Caco-2 (cell line): ENCODE results near the gene TMEM167A. TPM values are rescaled to one million over a fixed set of nuclear protein-coding genes. Genes with fewer than 3 reads are reported as not detected.

Experiments used
- BruUV-seq: library from RNA; stranded (reverse); fragments of 400-500 nt; replicated peaks from 2 replicates; lab custom pipeline; 2021; lab: Mats Ljungman, UMichigan
- CTCF ChIA-PET: fragments of 300-600 bp; sonication (Branson Sonifier 250); formaldehyde crosslinking; loops from one replicate; lab custom pipeline; 2022; ENCODE audit warnings: antibody characterized with exemption; lab: Charles Lee
- POLR2A ChIA-PET: fragments of 300-600 bp; sonication (Branson Sonifier 250); formaldehyde crosslinking; loops from one replicate; lab custom pipeline; 2022; ENCODE audit warnings: antibody characterized with exemption; lab: Charles Lee
- DNase-seq, 2 experiments: peaks; one replicate each; pipeline versions ENCODE4 v3.0.0 to v3.0.0-alpha.2; 2020 to 2022
- H3K27me3 ChIP-seq: replicated peaks from 2 replicates; pipeline ENCODE4 v1.6.0; 2011; ENCODE audit warnings: low read length; ENCODE audit not compliant: control insufficient read depth, insufficient read depth
- H3K36me3 ChIP-seq: 2 replicates; pipeline ENCODE4 v1.5.1; 2011; ENCODE audit warnings: low read length; ENCODE audit not compliant: control insufficient read depth, insufficient read depth
- H3K4me1 ChIP-seq: fragments of 250-450 bp; sonication (Bioruptor Pico); 2 replicates; pipeline ENCODE4 v1.5.1; 2020; ENCODE audit warnings: mild to moderate bottlenecking
- H3K4me3 ChIP-seq: 2 replicates; pipeline ENCODE4 v1.5.1; 2011; ENCODE audit warnings: low read depth, mild to moderate bottlenecking, control low read depth, low read length
- H3K9me3 ChIP-seq: fragments of 250-450 bp; sonication (Bioruptor Pico); 2 replicates; pipeline ENCODE4 v1.5.1; 2020; ENCODE audit warnings: mild to moderate bottlenecking, moderate library complexity
- H3K27ac Mint-ChIP-seq: one replicate; pipeline ENCODE4 v1.8.0; 2022; ENCODE audit warnings: mixed read lengths; ENCODE audit not compliant: unreplicated experiment
- H3K27me3 Mint-ChIP-seq: one replicate; pipeline ENCODE4 v1.8.0; 2022; ENCODE audit warnings: mixed read lengths; ENCODE audit not compliant: insufficient read depth, unreplicated experiment
- H3K36me3 Mint-ChIP-seq: one replicate; pipeline ENCODE4 v1.8.0; 2022; ENCODE audit warnings: mild to moderate bottlenecking, mixed read lengths; ENCODE audit not compliant: insufficient read depth, unreplicated experiment
- H3K4me1 Mint-ChIP-seq: one replicate; pipeline ENCODE4 v1.8.0; 2022; ENCODE audit warnings: low read depth, mixed read lengths; ENCODE audit not compliant: unreplicated experiment
- H3K4me3 Mint-ChIP-seq: one replicate; pipeline ENCODE4 v1.8.0; 2022; ENCODE audit warnings: mild to moderate bottlenecking, moderate library complexity, mixed read lengths; ENCODE audit not compliant: unreplicated experiment
- H3K9me3 Mint-ChIP-seq: one replicate; pipeline ENCODE4 v1.8.0; 2022; ENCODE audit warnings: mixed read lengths; ENCODE audit not compliant: unreplicated experiment
- CTCF ChIP-seq, 2 experiments: fragments of 200-600 bp in 1 of 2; IDR thresholded peaks; 1 replicate in 1 of 2; 2 replicates in 1 of 2; pipeline versions ENCODE4 v1.5.1 to v1.8.0; 2011 to 2022; ENCODE audit warnings: antibody characterized with exemption in 1 of 2, control low read depth in 1 of 2, inconsistent platforms in 1 of 2, low read depth in 1 of 2, low read length in 1 of 2, mild to moderate bottlenecking in 1 of 2, moderate library complexity in 1 of 2; ENCODE audit not compliant: insufficient read depth in 1 of 2, severe bottlenecking in 1 of 2, unreplicated experiment in 1 of 2
- intact Hi-C: fragments of 100-400 bp; cut with micrococcal nuclease; formaldehyde crosslinking; loops from one replicate; pipeline ENCODE4 v1.10.0; 2022; ENCODE audit not compliant: unreplicated experiment
- total RNA-seq: library from RNA; stranded (reverse); gene quantifications from 2 replicates; pipeline ENCODE4 v1.2.3, GENCODE V29; 2022

The TMEM167A gene
- total RNA-seq, 1 experiment from 2014 or later: 97.1 TPM

GRCh38 chr5:83048277-83048676 lies 28.9 kb downstream of the TMEM167A start:
- Mint-ChIP-seq H3K27ac (no peak overlapping the region), H3K4me1 (no peaks in the 10 kb centered on the region), H3K4me3 (no peak overlapping the region), H3K36me3 (peaks cover 12% of the 10 kb centered on the region), H3K27me3 (no peaks in the 10 kb centered on the region), H3K9me3 (no peaks in the 10 kb centered on the region)
- BruUV-seq: no TSS peak
- Histone ChIP-seq H3K9me3 (no peaks in the 10 kb centered on the region), H3K4me3 (no peak overlapping the region), H3K27me3 (no peaks in the 10 kb centered on the region), H3K36me3 (no peaks in the 10 kb centered on the region), H3K4me1 (no peaks in the 10 kb centered on the region)
- ChIA-PET POLR2A (interaction anchor here (0.7 kb wide), 1 partner anchor 425 kb away, joined by 3 read pairs; no protein-coding TSS in a partner anchor), CTCF (no interaction called here)
- intact Hi-C loops: no loop called here
- DNase-seq: no peak
- no peak for TF ChIP-seq CTCF (IDR thresholded peaks at IDR 0.05; ENCODE audit: insufficient read depth in 1 of 2, low read depth in 1 of 2, low read length in 1 of 2, severe bottlenecking in 1 of 2, unreplicated experiment in 1 of 2)

DNA sequence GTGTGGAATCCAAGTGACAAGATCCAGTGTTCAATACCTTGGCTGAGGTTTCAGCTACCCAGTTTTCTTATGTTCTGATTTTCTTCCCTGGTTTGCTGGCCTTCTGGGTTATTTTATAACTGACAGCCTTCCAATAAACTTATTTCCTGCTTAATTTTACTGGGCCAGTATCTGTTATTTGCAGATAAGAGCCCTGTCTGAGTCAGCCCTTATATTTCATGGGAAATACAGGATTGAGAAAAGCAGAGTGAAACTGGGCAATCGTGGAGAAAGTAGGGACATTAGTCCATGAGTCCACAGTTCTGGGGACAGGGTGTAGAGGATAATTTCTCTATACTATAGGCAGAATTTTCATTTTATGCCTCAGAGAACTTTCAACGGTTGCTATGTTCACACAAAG lies 32.3 kb downstream of the TMEM167A start:
- intact Hi-C loops: no loop called here
- BruUV-seq: no TSS peak
- Histone ChIP-seq H3K36me3 (no peaks in the 10 kb centered on the region), H3K4me1 (no peaks in the 10 kb centered on the region), H3K27me3 (no peaks in the 10 kb centered on the region), H3K9me3 (no peaks in the 10 kb centered on the region), H3K4me3 (no peak overlapping the region)
- H3K9me3 Mint-ChIP-seq: no peaks in the 10 kb centered on the region
- no peak overlapping the region for H3K27ac Mint-ChIP-seq
- ChIA-PET POLR2A (no interaction called here), CTCF (no interaction called here)
- H3K27me3 Mint-ChIP-seq: no peaks in the 10 kb centered on the region
- TF ChIP-seq CTCF (IDR thresholded peaks at IDR 0.05; ENCODE audit: insufficient read depth in 1 of 2, low read depth in 1 of 2, low read length in 1 of 2, severe bottlenecking in 1 of 2, unreplicated experiment in 1 of 2): no peak
- H3K36me3 Mint-ChIP-seq: peaks cover 4% of the 10 kb centered on the region
- DNase-seq: no peak
- no peak overlapping the region for H3K4me3 Mint-ChIP-seq
- no peaks in the 10 kb centered on the region for H3K4me1 Mint-ChIP-seq

DNA sequence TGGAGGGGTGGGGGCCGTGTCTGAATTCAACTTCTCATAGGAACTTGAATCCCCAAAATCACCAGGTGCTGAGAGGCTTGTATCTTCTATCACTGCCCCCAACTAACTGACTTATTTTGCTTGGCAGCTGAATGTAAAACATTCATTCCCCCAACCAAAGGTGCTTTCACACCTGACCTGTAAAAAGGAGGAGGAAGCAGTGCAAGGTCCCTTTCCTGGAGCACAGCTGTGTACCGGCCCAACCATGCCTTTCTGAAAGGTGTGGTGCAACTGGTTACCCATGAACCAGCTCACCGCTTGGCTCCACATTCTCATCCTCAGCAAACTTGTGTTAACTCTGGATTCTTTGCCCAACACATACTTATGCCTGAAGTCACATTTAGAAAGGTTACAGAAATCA lies 34.7 kb downstream of the TMEM167A start:
- no TSS peak for BruUV-seq
- no peaks in the 10 kb centered on the region for H3K9me3 ChIP-seq
- H3K4me3 ChIP-seq: no peak overlapping the region
- ChIA-PET CTCF (no interaction called here), POLR2A (no interaction called here)
- no peaks in the 10 kb centered on the region for H3K9me3 Mint-ChIP-seq
- no peaks in the 10 kb centered on the region for H3K36me3 Mint-ChIP-seq
- no peak overlapping the region for H3K4me3 Mint-ChIP-seq
- no peak overlapping the region for H3K27ac Mint-ChIP-seq
- no peaks in the 10 kb centered on the region for H3K4me1 Mint-ChIP-seq
- no peaks in the 10 kb centered on the region for H3K36me3 ChIP-seq
- no peaks in the 10 kb centered on the region for H3K4me1 ChIP-seq
- H3K27me3 Mint-ChIP-seq: no peaks in the 10 kb centered on the region
- no peak for DNase-seq
- intact Hi-C loops: no loop called here
- H3K27me3 ChIP-seq: no peaks in the 10 kb centered on the region
- no peak for TF ChIP-seq CTCF (IDR thresholded peaks at IDR 0.05; ENCODE audit: insufficient read depth in 1 of 2, low read depth in 1 of 2, low read length in 1 of 2, severe bottlenecking in 1 of 2, unreplicated experiment in 1 of 2)
